ENCODE data around the gene FAM53B.

The FAM53B gene

DNA sequence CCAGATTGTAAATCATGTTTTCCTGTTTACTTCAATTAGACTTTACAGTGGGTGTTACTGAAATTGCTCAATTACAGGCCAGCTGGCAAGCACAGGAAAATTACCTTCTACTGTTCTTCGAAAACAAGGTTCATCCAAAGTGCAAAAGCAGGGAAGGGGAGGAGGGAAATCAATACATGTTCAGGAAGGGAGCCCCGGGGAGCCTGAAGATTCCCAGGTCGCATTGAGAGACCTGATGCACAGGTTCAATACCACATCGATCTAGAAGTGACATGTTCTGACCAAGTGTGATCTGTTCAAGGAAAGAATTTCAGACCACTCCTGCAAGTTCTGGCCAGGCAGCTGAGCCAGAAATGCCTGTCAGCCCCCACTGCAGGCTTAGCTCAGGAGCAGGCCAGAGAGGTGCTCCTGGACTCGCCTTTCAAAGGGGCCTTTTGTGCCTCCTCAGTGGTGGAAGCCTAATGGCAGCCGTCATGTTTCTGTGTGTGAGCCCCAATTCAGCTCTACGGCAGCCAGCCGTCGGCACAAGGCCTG is 35.9 kb downstream of the FAM53B start:
- no peak for DNase-seq

DNA sequence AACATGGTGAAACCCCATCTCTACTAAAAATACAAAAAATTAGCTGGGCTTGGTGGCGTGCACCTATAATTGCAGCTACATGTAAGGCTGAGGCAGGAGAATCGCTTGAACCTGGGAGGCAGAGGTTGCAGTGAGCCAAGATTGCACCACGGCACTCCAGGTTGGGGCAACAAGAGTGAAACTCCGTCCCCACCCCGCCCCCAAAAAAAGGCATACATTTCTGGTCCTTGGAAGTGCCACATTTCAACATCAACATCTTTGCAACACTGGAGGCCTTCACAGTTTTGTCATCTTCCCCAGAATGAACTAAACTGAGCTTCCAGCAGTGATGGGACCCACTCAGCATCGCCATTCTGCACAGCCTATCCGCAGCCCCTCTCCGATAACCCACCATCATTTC is 36.6 kb downstream of the FAM53B start:
- DNase-seq: no peak

DNA sequence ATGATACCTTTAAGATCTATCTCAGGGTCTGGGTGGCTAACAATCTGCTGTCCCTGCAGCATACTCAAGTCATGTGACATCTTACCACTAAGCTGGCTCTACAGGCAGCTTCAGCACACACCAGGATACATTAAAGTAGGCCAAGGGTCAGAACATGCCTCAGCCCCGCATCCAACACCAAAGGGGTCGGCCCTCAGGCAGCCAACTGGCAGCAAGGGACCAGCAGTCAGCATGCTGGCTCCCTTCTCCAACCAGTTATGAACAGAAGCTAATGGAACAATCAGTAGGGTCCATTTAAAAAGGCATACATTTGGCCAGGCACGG is 37.1 kb downstream of the FAM53B start:
- no peak for DNase-seq

DNA sequence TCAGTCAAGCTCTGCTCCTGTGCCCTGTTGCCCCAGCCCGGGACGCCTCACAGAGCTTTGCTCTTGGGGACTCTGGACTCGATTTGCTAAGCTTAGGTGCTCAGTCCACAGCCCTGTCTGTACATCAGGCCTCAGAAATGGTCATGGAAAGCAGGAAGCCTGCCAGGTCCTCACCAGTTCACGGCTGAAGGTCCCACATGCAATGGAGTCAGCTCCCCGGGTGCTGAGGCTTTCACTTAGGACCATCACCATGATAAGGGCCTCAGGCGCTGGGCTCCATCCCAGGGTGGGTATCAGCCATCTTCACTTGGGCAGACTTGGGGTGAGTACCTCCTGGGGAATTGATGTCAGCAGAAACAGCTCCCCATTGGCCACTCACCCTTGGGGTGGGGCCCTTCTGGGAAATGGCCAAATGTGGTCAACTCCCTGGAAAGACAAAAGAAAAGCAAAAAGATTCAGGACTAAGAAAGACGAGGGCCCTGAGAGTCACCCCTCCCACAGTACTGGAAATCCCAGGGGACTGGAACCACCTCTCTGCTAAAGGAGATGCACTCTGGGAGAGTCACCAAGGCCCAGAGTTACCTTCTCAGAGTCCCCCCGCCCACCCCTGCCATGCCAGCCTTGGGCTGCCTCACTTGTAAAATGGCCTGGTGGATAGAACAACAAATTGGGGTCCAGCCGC is 37.6 kb downstream of the FAM53B start:
- no peak for DNase-seq

DNA sequence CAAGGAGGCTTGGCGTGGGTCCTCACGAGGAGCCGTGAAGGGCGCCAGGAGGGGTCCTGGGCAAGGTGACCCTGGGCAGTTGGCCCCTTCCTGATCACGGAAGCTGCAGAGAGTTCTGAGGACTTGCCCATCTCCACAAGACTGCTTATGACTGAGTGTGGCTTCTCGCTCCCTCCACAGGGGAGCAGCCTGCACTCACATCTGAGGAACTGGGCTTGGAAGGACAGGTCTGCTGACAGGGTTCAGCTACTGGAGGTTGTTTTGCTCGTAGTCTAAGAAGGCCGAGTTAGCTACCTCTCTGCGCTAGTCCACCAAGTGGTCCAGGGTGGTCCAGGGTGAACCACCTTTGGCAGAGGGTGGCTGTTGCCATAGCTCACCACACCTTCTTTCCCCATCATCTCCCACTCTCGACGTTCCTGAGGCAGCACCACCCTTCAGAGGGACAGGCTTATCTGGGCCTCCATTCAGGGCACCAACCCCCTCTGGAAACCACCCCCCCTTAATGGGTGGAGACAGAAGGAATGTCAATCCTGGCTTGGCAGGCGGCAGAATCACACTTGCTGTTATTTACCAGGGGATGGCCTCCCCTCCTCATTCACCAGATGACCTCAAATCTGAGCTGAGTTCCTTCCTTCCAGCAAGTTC is 38.2 kb downstream of the FAM53B start:
- DNase-seq: no peak

DNA sequence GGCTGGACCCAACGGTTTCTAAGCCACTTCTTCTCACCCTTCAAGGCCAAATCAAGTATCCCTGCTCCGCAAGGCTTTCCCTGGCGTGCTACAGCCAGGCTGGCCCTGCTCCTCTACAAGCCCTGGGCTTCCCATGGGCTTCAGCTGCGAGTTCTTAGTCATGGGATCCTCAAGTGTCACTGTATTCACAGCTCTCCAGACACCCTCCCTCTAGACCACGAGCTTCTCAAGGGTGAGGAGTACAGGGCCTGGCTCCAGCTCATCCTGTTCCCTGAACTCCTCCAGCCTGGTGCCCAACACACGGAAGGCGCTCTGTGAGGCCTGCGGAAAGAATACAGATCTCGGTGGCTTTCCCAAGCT is 38.8 kb downstream of the FAM53B start:
- no peak for DNase-seq

DNA sequence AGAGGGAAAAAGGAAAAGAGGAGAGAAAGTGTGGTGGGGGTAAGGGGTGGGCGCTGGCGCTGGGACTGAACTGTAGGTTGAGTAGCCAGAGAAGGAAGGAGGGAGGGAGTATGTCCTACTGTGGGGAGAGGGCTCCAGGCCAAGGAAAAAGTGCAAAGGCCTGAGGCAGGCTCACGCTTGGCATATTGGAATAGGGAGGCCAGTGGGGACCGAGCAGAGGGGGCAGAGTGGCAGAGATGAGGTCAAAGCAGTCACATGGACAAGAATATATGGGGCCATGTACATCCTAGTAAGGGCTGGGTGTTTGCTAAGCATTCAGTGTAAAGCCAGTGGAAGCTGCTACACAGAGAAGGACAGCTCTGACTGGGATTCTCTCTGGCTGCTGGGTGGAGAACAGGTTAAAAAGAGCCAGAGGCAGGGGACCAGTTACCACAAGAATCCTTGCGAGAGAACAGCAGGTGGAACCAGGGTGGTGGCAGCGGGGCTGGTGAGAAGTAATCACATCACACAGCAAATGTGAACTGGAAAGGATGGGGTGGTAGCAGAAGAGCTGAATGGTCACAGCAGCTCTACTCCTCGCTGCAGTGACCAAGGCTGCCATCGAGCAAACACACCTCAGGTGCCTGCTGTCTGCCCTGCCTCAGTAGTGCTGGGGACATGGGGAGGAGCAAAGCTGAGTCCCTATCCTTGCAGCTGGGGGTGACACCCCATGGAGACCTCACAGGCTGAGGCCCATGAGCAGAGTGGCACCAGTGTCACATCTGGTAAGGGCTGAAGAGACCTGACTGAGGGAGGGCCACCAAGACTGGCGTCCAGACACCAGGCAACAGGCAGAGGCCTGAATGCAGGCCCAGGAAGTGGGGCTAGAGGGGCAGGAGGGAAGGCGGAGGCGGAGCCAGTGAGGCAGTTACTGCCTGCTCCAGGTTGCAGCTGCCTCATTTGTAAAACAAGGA is 39.5 kb downstream of the FAM53B start:
- DNase-seq: no peak

DNA sequence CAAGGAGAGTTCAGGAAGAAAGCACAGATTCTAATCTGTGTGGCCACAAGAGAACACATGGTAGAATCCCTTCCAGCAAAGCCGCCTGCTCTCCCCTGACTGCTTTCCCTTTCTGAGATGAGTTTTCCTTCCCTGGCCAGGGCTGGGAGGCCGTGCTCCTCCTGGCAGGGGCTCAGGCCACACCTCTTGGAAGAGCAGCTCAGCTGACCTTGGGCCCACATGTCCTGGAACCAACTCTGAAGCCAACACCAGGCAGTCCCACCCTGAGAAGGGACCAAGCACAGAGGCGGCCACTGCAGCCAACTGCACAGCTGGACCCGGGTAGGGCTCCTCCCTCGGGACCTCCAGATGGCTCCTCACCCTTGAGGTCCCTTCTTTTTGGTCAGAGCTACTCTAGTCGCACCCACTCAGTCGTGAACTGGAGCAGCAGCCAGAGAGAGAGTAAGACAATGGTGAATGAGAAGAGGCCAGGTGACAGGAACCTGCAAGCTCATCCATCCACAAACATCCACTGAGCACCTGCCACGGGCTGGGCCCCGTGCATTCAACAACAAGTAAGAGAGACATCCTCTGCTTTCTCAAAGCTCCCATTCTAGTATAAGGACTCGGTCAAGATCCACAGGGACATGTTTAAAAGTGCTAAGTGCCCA is 40.3 kb downstream of the FAM53B start:
- no peak for DNase-seq

DNA sequence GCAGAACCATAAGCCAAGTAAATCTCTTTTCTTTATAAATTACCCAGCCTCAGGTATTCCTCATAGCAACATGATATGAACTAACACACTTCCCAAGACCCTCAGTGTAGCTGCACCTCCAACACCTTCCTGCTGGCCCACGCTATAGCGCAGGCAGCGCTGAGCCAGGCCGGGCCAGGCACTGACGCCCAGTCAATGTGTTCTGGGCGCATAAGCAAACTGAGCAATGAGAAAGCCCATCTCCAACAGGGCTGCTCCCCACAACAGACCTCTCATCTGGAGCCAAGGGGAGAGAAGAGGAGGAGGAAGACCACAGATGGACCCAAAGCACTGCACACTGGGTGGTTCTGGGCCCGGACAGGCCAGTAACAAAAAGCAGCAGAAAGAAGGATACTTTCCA is 40.8 kb downstream of the FAM53B start:
- no peak for DNase-seq

DNA sequence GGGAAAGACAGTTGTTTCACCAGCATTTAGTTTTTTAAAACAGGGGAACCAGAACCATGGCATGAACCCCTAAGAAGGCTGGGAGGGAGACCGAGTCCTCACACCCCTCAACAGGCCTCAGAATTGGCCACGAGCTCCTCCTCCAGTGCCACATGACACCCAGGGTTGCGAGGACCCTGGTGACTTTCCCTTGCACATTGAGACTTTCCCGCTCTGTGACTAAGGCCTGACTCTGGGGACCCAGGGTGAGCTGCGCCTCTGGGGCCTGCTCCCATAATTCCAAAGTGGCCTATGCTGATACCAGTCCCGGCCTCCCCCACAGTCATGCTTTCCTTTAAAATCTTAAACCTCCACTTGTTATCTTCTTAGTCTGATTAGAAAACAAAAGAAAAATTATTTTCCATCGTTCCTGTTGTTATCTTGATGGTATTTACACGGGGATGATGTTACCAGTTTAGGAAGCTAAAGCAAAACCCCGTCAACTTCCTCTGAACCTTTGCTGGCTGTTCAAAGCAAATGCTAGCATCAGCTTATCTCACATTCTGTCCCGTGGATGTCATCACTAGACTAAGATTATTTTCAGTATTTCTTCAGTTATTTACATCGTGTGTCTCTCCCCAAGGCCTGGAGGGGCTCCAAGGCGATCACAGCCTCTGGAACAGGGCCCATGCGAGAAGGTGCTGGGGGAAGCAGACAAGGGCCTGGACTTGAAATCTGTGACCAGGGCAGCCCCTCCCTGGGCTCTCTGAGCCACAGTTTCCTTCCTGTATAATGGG is 42.1 kb downstream of the FAM53B start:
- peak in 1 of 2 donors; percentile 58 for DNase-seq

DNA sequence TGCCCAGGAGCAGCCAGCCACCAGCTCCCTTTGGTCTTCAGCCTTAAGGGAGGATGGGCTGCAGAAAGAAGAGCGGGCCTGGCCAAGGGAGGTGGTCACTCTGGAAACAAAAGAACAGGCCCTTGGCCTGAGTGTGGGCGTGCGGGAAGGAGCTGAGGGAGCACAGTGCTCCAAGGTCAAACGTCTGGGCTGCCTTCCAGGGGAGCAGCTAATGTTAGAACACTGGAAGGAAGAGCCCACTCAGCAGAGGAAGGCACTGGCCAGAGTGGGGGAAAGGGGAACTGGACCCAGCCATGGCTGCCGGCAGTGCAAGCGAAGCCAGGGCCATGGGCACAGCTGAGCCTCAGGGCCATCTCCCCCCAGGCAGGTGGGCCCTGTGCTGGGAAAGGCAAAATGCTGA is 42.7 kb downstream of the FAM53B start:
- DNase-seq: no peak

DNA sequence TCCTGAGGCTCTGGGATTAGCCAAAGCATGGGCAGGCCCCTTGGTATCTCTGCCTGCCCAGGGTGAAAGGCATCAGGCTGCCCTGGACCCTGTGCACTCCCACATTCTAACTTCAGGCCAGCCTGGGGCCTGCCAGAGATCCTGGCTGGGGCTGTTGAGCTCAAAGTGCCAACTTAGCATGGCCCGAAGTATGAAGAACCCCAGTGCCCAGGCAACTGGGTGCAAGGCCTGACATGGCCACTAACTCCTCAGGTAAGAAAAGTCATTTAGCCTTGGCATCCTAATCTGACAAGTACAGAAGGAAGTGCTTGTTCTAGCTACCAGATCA is 43.2 kb downstream of the FAM53B start:
- DNase-seq: no peak

DNA sequence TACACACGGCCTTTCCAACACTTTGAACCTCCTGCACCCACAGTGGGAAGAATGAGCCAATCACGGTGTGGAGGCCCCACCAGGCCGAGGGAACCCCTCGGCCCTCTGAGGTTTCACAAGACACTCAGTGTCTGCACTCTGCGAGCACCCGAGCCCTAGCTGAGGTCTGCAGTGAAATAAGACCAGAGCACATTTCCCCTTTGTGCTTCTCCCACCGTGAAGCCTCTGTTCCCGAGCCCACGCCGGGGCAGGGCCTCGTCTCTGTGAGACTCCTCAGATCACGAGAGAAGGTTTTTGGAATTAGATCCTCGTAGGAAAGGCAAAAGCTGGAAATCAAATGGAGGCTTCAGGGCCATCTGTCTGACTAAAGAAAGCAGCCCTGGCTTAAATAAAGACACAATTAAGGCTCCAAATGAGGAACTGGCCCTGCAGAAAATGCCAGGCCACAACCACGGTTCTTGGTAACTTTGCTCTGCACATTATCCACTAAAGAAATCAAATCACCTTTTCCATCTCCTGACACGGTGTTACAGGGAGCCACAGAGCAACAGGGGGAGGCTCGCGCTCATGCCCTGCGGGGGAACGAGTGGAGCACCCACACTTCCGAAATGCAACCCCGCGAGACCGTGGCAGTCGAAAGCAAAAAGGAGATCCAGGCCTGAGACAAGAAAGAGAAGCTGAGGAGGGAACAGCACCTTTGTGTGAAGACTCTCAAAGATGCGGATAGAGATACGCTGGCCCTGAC is 43.7 kb downstream of the FAM53B start:
- DNase-seq: no peak

DNA sequence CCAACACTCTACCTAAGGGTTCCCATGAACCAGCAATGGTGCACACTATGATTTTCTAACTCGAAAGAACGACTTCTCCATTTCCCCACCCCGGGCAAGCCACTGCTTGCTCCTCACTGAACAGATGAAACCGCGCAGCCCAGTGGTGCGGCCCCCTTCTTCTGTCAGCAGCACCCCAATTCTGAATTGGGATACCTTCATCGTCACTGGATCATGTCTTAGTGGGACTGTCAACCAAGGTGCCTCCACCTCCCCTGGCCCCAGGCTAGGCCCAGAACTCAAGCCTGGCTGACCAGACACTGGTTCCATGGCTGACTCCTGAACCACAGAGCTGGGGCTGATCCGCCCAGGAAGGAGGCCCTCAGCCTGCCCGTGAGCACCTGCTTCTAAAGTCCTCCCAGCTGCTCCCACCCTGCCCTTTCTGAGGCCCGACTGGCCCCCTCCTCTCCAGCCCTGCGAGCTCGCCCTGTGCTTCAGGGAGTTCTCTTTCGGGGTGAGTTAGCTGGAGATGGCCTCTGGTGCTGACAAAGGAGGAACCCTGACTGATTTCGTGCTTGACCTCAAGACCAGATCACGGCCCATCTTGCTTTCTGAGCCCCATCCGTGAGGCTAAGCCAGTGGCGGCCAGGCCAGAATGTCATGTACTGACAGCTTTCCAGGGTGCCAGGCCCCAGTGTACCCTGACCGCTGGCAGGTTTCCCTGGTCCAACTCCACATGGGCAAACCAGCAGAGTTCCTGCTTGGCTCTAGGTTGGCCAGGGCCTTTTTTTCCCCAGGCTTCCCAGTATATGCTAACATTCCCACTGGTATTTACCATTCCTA is 44.5 kb downstream of the FAM53B start:
- no peak for DNase-seq

DNA sequence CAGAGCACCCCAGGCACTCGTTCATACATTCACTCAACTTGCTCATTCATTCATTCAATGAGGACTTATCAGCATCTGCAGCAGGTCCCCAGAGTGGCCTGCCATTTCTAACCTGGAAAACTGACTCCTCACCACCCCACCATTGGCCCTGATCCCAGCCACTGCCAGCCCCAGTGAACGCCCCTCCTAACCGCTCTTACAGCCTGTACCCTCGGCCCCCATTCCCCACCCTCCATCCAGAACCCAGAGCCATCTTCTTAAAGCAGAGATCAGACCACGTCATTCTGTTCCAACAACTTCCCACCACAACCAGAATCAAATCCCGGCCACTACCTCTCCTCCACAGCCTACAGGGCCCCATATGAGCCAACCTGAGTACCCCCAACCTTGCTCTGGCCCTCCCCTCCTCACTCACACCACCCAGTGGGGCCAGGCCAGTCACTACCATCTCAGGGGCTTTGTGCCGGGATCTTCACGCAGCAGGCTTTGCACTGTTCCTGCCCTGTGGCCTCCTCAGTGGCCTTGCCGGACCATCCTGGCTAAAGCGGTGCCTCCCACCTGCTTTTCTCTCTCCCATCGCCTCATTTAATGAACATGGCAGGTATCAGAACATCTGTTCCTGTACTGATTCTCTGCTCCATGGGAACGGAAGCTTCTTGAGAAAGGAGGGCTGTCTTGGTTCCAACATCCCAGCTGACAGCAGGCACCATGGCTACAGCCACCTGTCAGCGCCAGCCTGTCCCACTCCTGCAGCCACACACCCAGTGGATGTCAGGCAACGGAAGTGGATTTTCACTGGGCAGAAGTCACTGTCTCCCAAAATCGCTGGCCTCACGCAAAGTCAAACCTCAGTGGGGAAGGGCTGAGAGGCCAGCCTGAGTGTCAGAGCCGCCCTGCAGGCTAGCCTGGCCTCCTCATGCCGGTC is 45.4 kb downstream of the FAM53B start:
- no peak for DNase-seq

DNA sequence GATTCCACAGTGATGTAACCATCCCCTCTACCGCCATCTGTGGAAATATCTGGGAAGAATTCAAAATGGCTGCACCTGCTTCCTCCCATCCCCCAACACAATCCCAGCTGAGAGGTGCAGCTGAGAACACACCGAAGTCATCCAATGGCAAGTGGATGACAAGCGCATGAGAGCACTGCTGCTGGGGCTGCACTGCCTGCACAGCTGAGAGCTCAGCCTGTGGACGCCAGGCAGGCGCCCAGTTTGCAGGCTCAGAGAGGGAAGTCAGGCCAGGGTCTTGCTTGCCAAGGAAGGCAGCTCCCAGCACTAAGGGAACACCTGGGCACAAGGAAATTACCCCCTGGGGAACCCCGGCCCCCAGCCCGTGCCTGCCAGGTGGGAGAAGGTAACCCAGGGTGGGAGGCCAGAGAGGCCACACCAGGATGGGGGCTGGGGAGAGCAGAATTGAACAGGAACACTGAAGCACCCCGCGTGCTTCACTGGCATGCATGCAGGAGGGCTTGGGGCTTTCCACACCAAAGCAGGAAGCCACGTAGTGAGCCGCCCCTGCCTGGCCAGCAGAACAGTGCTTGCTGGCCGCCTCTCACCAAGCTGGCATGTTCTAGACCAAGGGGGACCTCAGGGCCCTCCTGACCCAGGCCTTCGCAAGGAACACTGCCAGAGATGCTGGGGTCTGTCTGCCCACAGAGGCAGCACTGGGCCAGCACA is 46.2 kb downstream of the FAM53B start:
- peak; percentile 51 to 70 for DNase-seq

DNA sequence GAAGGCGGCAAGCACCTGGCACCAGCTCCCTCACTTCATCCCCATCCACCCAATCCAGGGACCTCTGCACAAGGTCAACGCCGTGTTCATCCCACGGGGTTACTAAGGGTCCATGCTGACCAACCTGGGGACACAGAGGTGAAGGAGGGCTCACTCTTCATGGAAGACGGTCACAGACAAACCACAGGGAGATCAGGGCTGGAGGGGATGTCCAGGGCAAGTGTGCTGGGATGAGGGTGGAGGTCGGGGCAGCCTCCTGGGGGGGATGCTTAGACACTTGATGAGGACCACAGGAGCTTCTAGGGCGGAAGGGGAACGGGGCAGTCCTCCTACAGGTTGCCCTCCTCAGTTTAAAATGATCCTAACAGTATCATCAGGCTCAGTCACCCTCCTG is 46.7 kb downstream of the FAM53B start:
- no peak for DNase-seq

DNA sequence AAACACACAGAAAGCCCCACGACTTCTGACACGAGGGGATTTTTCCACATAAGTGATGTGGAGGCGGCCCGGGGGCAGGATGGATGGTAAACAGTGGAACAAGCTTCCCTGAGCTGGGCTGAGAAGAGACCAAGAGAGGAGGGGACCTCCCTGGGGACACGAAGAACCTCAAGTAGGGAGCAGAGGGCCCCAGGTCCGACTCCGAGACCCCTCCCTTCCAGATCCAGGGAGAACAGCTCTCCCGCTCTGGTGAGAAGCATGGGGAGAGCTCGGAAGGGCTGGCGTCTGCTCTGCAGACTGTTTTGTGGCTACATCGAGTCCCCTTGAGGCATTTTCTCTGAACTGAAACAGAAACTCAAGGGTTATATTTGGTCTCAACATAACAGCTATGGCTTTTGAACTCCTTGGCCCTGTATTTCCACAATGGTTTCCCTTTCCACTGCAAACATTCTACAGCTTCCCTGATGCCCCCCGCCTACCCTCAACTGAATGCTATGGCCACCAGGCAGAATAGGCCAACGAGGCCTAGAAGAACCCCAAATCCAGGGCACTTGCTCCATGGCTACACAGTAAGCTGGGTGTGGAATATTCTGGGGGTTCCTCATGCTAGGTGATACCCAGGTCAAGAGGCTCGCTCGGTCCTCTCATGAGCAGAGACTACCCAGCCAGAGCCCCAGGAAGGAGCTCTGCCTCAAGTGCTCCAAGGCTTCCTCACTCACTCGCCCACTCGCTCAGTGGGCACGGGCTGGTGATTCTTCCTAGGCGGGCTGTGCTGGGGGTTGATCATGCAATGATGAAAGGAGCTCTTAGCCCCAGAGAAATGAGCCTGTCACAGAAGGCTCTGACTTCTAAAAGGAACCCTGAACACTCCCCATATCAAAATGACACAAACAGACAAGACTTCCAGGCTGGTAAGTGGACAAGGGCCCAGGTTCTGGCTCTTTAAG is 47.5 kb downstream of the FAM53B start:
- peak; percentile 45 to 78 for DNase-seq

Data from CD4-positive, alpha-beta T cell treated with Interferon alpha-2 for 1 hour (primary cell).